HFFc6 (cell line): ENCODE measurements around the gene WDR82. TPM values are rescaled to one million over a fixed set of nuclear protein-coding genes. Genes with fewer than 3 reads are reported as not detected.

Source experiments
- DNase-seq: peaks from one replicate; pipeline ENCODE4 v3.0.0-alpha.2; 2018
- H3K27ac Mint-ChIP-seq: 2 replicates; pipeline ENCODE4 v1.8.0; 2020; ENCODE audit warnings: mild to moderate bottlenecking, mixed read lengths
- H3K27me3 Mint-ChIP-seq: 2 replicates; pipeline ENCODE4 v1.8.0; 2021; ENCODE audit warnings: mild to moderate bottlenecking, moderate library complexity, mixed read lengths; ENCODE audit not compliant: insufficient read depth
- H3K36me3 Mint-ChIP-seq: 2 replicates; pipeline ENCODE4 v1.8.0; 2021; ENCODE audit warnings: low read depth, mixed read lengths
- H3K4me1 Mint-ChIP-seq: 2 replicates; pipeline ENCODE4 v1.8.0; 2020; ENCODE audit warnings: low read depth, mixed read lengths
- H3K4me3 Mint-ChIP-seq: 2 replicates; pipeline ENCODE4 v1.8.0; 2020; ENCODE audit warnings: mild to moderate bottlenecking, moderate library complexity, mixed read lengths
- H3K9me3 Mint-ChIP-seq: 2 replicates; pipeline ENCODE4 v1.8.0; 2020; ENCODE audit warnings: mild to moderate bottlenecking, mixed read lengths
- total RNA-seq, 6 experiments: library from RNA; stranded (reverse); fragmentation: NEBNext Ultra II Directional; extraction: Animal tissue kit (Norgen Biotek cat#: 25700); gene quantifications; 2 replicates in 1 of 6; 3 replicates in 5 of 6; pipeline ENCODE4 v1.2.3, GENCODE V29; 2021
- TF ChIP-seq, protein P1 (sequence below): fragments of 200-600 bp; sonication (generic); IDR thresholded peaks from 2 replicates; pipeline ENCODE4 v1.5.0; 2021; ENCODE audit warnings: antibody characterized with exemption, mild to moderate bottlenecking

Gene WDR82
- total RNA-seq, 6 experiments from 2014 or later = 55.2 to 62.0 (median 58.6) TPM

DNA sequence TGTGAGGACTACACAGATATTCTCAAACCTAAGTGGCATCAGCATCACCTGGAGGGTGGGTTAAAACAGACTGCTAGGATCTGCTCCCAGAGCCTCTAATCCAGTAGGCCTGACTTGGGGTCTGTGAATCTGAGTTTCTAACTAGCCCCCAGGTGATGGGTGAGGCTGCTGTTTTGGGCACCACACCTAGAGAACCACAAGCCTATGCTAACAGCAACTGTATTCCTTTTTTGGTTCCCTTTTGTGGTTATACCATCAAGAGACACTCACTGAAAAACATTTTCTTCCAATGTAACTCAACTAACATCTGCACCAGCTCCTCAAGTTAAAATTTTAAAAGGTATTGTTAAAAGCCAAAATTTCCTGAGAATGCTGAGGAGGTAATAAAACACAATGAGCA, 16.0 kb downstream of the WDR82 start:
- peaks cover 11% of the 10 kb centered on the region for H3K4me1 Mint-ChIP-seq
- DNase-seq = no peak
- TF ChIP-seq, protein P1, sequence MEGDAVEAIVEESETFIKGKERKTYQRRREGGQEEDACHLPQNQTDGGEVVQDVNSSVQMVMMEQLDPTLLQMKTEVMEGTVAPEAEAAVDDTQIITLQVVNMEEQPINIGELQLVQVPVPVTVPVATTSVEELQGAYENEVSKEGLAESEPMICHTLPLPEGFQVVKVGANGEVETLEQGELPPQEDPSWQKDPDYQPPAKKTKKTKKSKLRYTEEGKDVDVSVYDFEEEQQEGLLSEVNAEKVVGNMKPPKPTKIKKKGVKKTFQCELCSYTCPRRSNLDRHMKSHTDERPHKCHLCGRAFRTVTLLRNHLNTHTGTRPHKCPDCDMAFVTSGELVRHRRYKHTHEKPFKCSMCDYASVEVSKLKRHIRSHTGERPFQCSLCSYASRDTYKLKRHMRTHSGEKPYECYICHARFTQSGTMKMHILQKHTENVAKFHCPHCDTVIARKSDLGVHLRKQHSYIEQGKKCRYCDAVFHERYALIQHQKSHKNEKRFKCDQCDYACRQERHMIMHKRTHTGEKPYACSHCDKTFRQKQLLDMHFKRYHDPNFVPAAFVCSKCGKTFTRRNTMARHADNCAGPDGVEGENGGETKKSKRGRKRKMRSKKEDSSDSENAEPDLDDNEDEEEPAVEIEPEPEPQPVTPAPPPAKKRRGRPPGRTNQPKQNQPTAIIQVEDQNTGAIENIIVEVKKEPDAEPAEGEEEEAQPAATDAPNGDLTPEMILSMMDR = no peak
- no peak overlapping the region for H3K4me3 Mint-ChIP-seq
- peaks cover 1% of the 10 kb centered on the region; the same call in 1 of the 2 replicates for H3K27me3 Mint-ChIP-seq
- H3K36me3 Mint-ChIP-seq = peaks cover 61% of the 10 kb centered on the region
- H3K27ac Mint-ChIP-seq = no peak overlapping the region
- no peaks in the 10 kb centered on the region for H3K9me3 Mint-ChIP-seq

DNA sequence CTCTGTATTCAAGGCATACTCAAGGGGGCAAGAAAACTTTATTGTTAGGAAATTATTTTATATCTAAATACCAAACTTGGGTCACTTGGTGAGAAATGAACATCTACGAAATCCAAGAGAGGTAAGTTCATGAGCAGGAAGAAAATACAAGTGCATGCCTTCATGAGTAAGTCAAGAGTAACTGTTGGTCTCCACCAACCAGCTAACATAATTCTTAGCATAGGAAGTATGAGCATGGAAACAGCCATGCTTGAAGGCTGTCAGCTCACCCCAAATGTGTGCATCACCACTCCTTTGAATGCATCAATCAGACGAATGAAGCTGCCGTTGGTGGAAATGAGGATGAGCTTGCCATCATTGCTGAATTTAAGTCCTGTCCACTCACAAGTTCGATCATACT, 19.0 kb downstream of the WDR82 start:
- TF ChIP-seq, protein P1 = no peak
- peaks cover 47% of the 10 kb centered on the region for H3K36me3 Mint-ChIP-seq
- peaks cover 8% of the 10 kb centered on the region for H3K4me1 Mint-ChIP-seq
- H3K9me3 Mint-ChIP-seq = no peaks in the 10 kb centered on the region
- H3K27me3 Mint-ChIP-seq = no peaks in the 10 kb centered on the region
- no peak for DNase-seq
- no peak overlapping the region for H3K4me3 Mint-ChIP-seq
- H3K27ac Mint-ChIP-seq = peak overlapping the region; percentile 48; the same call in 1 of the 2 replicates

DNA sequence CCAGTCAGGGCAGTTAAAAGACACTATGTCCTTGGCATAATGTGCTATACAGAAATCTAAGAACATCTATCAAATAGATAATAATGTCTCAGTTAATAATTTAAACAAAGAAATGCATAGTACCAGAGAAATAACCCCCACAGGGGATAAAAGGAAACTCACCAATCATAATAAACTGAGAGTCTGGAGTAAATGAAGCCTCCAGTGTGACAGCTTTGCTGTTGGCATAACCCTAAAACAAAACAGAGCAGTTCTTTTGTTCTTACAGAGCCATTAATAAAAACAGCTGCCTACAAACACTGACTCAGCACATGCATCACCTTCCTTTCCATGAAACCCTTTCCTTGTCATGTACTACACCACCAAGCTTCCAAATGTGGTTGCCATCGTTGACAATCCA, 19.4 kb downstream of the WDR82 start:
- no peak for DNase-seq
- Mint-ChIP-seq H3K27me3 (no peaks in the 10 kb centered on the region), H3K27ac (peak overlapping the region; percentile 48; the same call in 1 of the 2 replicates), H3K4me3 (no peak overlapping the region), H3K36me3 (peaks cover 44% of the 10 kb centered on the region), H3K9me3 (no peaks in the 10 kb centered on the region), H3K4me1 (peaks cover 8% of the 10 kb centered on the region)
- TF ChIP-seq, protein P1 = no peak

DNA sequence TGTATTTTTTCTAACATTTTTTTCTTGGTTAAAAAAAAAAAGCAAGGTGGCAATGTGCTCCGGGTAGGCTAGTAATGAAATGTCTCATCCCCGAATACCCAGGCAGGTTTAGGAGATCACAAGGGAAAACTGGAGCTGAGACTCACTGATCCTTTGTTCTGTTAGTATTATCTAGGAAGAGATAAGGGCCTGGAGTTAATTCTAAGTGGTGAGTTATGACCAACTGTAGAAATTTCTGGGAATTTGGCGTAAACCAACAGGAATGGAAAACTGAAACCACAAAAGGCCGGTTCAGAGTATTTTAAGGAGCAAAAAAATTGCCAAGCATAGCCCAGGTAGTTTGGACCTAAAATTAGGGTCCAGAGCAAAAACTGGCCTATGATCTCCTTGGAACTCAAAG, 20.5 kb downstream of the WDR82 start:
- Mint-ChIP-seq H3K27me3 (no peaks in the 10 kb centered on the region), H3K27ac (no peak overlapping the region), H3K4me3 (no peak overlapping the region), H3K36me3 (peaks cover 41% of the 10 kb centered on the region), H3K4me1 (peaks cover 8% of the 10 kb centered on the region), H3K9me3 (no peaks in the 10 kb centered on the region)
- DNase-seq = no peak
- TF ChIP-seq, protein P1 = no peak

DNA sequence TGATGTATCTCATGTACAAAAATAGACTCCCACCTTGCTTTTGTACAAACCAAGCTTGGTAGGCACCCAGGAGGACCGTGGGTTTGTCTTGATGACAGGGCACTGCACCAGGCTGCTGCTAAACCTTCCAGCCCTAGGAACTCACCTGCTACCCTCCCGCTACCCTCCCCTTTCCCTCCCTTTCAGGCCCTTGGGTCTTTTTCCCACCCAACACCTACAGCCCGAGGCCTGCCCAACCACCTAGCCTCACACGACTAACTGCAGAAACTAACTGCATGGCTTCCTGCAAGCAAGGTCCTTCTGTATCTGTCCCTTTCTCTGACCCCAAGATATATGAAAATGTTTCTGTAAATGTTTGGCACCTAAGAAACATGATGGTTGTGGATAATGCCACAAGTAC, 21.8 kb downstream of the WDR82 start:
- Mint-ChIP-seq H3K9me3 (no peaks in the 10 kb centered on the region), H3K27ac (no peak overlapping the region)
- TF ChIP-seq, protein P1 = no peak

DNA sequence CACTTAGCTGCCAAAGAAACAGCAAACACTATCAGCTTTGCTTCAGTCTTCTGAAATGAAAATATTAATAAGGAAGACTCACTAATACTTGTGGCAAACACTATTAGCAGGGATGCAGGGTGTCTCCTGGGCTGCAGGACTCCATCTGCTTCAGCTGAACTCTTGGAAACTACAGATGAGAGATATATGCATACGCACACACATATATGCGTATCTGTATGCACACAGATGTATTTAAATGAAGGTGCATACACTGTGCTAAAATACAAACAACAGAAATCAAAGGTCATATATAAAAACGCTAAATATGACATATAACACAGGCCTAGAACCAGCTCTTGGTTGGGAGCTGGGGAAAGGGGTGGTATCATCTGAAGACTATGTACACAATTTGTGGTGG, 22.3 kb downstream of the WDR82 start:
- H3K4me3 Mint-ChIP-seq = no peak overlapping the region
- H3K9me3 Mint-ChIP-seq = no peaks in the 10 kb centered on the region
- DNase-seq = no peak
- peaks cover 2% of the 10 kb centered on the region; the same call in 1 of the 2 replicates for H3K27me3 Mint-ChIP-seq
- peaks cover 35% of the 10 kb centered on the region for H3K36me3 Mint-ChIP-seq
- no peak overlapping the region for H3K27ac Mint-ChIP-seq
- H3K4me1 Mint-ChIP-seq = peaks cover 8% of the 10 kb centered on the region
- TF ChIP-seq, protein P1 = no peak

More for the DNA sequence above, 21.8 kb downstream of the WDR82 start:
- H3K4me3 Mint-ChIP-seq = no peak overlapping the region
- DNase-seq = no peak
- H3K36me3 Mint-ChIP-seq = peaks cover 36% of the 10 kb centered on the region
- H3K4me1 Mint-ChIP-seq = peaks cover 8% of the 10 kb centered on the region
- peaks cover 2% of the 10 kb centered on the region; the same call in 1 of the 2 replicates for H3K27me3 Mint-ChIP-seq
